ENCODE data around the gene UGT1A7.

Gene UGT1A7

GRCh38 chr2:233816771-233817170 lies 135.1 kb downstream of the UGT1A7 start:
- no peak for DNase-seq (ENCODE audit: low read depth in 2 of 3, low spot score in 1 of 3)

GRCh38 chr2:233817361-233817911 lies 135.7 kb downstream of the UGT1A7 start:
- no peak for DNase-seq (ENCODE audit: low read depth in 2 of 3, low spot score in 1 of 3)

- DNase-seq (ENCODE audit: low read depth in 2 of 3, low spot score in 1 of 3), result no peak
Observed at GRCh38 chr2:233817995-233818638, 136.4 kb downstream of the UGT1A7 start.

- no peak for DNase-seq (ENCODE audit: low read depth in 2 of 3, low spot score in 1 of 3)
Observed at GRCh38 chr2:233818639-233819621, 137.2 kb downstream of the UGT1A7 start.

GRCh38 chr2:233819884-233820773 lies 138.4 kb downstream of the UGT1A7 start:
- no peak for DNase-seq (ENCODE audit: low read depth in 2 of 3, low spot score in 1 of 3)

- DNase-seq (ENCODE audit: low read depth in 2 of 3, low spot score in 1 of 3), result no peak
Observed at GRCh38 chr2:233820774-233821105, 139.0 kb downstream of the UGT1A7 start.

- no peak for DNase-seq (ENCODE audit: low read depth in 2 of 3, low spot score in 1 of 3)
Observed at GRCh38 chr2:233821196-233821595, 139.5 kb downstream of the UGT1A7 start.

GRCh38 chr2:233821709-233822100 lies 140.0 kb downstream of the UGT1A7 start:
- no peak for DNase-seq (ENCODE audit: low read depth in 2 of 3, low spot score in 1 of 3)

GRCh38 chr2:233822101-233822771 lies 140.5 kb downstream of the UGT1A7 start:
- DNase-seq (ENCODE audit: low read depth in 2 of 3, low spot score in 1 of 3), result no peak

Measured in stimulated activated CD4-positive, alpha-beta T cell treated with anti-CD3 and anti-CD28 coated beads, Interleukin-12 subunit alpha, Interleukin-12 subunit beta, amount 100 ng/mL, for 48 hours (primary cell).